Mucosa of rectum (tissue), 2 donors: Measurements from ENCODE around the gene PEAR1.
A peak's percentile ranks its signal among the peaks of the same experiment; 100 is the strongest.

Experiments
- H3K27ac ChIP-seq, 2 donors: one replicate each; pipeline ENCODE4 v1.7.0; 2013; ENCODE audit warnings: inconsistent platforms in 2 of 2, low read depth in 2 of 2, low read length in 2 of 2
- H3K27me3 ChIP-seq, 2 donors: one replicate each; pipeline ENCODE4 v1.7.0; 2013; ENCODE audit warnings: low read length in 2 of 2; ENCODE audit not compliant: control insufficient read depth in 2 of 2, insufficient read depth in 2 of 2
- H3K36me3 ChIP-seq, 2 donors: one replicate each; pipeline ENCODE4 v1.7.0; 2013; ENCODE audit warnings: low read length in 2 of 2; ENCODE audit not compliant: control insufficient read depth in 2 of 2, insufficient read depth in 2 of 2
- H3K4me1 ChIP-seq, 2 donors: one replicate each; pipeline ENCODE4 v1.7.0; 2013; ENCODE audit warnings: low read length in 2 of 2, mild to moderate bottlenecking in 1 of 2; ENCODE audit not compliant: control insufficient read depth in 2 of 2, insufficient read depth in 2 of 2
- H3K4me3 ChIP-seq, 2 donors: one replicate each; pipeline ENCODE4 v1.7.0; 2013; ENCODE audit warnings: low read length in 2 of 2
- H3K9ac ChIP-seq, 2 donors: one replicate each; pipeline ENCODE4 v1.7.0; 2013; ENCODE audit warnings: low read length in 2 of 2, low read depth in 1 of 2, mild to moderate bottlenecking in 1 of 2
- H3K9me3 ChIP-seq, 2 donors: one replicate each; pipeline ENCODE4 v1.7.0; 2013; ENCODE audit warnings: low read length in 2 of 2; ENCODE audit not compliant: control insufficient read depth in 2 of 2
- donor health status: healthy.
- donor health status: Normal muscosa, but diverticular disease.

Gene PEAR1

GRCh38 chr1:156927215-156928042, 33.9 kb downstream of the PEAR1 start:
- Histone ChIP-seq H3K27me3 (peaks cover 53 to 55% of the 10 kb centered on the region in 2 donors), H3K9ac (no peak overlapping the region), H3K9me3 (no peaks in the 10 kb centered on the region), H3K4me3 (peak overlapping the region; percentile 26 to 49), H3K36me3 (no peaks in the 10 kb centered on the region), H3K27ac (no peak overlapping the region), H3K4me1 (peaks cover 0 to 14% of the 10 kb centered on the region in 2 donors)

DNA sequence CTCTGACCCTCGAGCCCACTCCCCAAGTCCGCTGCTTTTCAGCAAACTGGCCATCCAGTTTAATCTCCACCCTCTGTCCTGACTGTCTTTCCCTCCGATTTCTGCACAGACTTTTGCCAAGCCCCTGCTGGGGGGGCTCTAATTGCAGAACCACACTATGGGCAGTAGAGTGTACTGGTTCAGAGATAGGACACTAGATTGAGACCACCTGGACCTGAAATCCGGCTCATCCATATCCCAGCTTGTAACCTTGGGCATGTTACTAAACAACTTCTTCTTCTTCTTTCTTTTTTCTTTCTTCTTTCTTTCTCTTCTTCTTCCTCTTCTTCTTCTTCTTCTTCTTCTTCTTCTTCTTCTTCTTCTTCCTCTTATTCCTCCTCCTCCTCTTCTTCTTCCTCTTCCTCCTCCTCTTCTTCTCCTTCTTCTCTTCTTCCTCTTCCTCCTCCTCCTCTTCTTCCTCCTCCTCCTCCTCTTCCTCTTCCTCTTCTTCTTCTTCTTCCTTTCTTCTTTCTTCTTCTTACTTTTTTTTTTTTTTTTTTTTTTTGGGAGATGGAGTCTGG, 34.6 kb downstream of the PEAR1 start:
- peaks cover 46 to 48% of the 10 kb centered on the region in 2 donors for H3K27me3 ChIP-seq
- no peak overlapping the region for H3K27ac ChIP-seq
- no peak overlapping the region for H3K4me3 ChIP-seq
- H3K9ac ChIP-seq, result no peak overlapping the region
- H3K36me3 ChIP-seq, result no peaks in the 10 kb centered on the region
- H3K4me1 ChIP-seq, result peaks cover 0 to 14% of the 10 kb centered on the region in 2 donors
- H3K9me3 ChIP-seq, result no peaks in the 10 kb centered on the region

DNA sequence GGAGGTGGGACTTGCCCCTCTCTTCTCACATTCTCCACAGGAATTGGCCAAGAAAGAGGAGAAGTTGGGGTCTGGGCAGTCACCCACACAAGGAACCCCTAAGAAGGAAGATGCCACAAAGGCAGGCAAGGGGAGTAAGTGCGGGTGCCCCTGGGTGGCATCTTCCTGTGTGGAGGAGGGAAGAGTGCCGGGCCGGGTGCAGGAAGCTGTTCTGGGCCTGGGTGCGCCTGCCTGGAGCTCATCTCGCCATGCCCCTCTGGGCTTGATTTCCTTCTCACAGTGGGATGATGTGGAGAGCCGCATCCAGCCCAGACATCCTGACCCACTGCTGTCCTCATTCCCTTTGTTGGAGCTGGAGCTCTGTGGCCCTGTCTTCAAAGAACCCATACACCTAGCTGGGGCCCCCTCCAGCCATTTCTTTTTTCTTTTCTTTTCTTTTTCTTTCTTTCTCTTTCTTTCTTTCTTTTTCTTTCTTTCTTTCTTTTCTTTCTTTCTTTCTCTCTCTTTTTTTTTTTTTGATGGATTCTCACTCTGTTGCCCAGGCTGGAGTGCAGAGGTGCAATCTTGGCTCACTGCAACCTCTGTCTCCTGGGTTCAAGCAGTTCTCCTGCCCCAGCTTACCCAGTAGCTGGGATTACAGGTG, 36.2 kb downstream of the PEAR1 start:
- Histone ChIP-seq H3K4me3 (no peak overlapping the region), H3K36me3 (peaks cover 0 to 6% of the 10 kb centered on the region in 2 donors), H3K9me3 (no peaks in the 10 kb centered on the region), H3K27me3 (peaks cover 36 to 37% of the 10 kb centered on the region in 2 donors), H3K9ac (no peak overlapping the region), H3K4me1 (peaks cover 0 to 14% of the 10 kb centered on the region in 2 donors), H3K27ac (no peak overlapping the region)

DNA sequence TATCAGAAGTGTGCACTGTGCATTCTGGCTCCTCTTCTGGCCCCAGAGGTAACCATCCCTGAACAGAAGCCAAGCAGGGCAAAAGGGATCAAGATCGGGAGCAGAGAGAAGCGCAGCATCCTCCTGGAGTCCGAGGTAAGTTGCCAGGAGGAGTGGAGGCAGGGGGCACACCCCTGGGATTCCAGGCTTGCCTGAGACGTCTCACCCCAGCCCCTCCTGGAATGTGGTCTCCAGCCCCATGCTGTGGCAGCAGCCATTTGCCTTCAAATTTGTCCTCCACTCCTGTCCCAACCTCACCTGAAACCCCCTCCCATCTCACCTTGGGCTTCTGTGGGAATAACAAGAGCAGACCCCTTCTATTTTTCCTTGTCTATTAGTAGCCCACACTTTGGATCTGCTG, 37.0 kb downstream of the PEAR1 start:
- no peak overlapping the region for H3K4me3 ChIP-seq
- peaks cover 0 to 12% of the 10 kb centered on the region in 2 donors for H3K36me3 ChIP-seq
- H3K27ac ChIP-seq, result no peak overlapping the region
- H3K9me3 ChIP-seq, result no peaks in the 10 kb centered on the region
- H3K4me1 ChIP-seq, result peaks cover 0 to 14% of the 10 kb centered on the region in 2 donors
- no peak overlapping the region for H3K9ac ChIP-seq
- peaks cover 29% of the 10 kb centered on the region in 2 donors for H3K27me3 ChIP-seq

DNA sequence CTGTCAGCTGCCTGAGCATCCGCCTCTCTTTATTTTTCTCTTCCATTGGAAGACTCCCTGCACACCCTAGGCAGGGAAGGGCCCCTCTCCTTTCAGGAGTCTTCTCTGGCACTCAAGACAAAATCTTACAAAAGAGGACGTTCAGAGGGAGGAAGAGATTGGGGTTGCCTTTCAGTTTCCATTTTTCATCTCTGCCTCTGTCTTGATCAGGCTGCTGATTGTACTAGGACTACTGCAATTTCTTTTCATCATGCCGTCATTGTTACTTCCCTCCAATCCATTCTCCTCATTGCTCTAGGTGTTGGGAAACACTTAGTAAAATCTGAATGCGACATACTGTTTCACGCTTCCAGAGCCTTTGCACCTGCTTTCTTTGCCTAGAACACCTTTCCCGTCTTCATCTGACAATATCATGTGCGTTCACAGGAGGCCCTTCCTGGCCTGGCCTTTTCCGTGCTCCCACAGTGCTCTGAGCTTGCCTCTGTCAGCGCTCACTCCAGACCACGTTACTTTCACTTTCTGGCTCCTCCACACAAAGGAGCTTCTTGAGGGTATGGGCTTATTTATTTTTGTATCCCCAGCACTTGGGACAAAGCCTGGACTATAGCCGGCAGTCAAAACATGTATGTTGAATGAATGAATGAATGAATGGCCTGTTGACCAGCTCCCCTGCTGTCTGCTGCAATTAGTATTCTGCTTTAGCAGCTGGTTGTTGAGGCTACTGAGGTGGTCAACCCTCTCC, 37.9 kb downstream of the PEAR1 start:
- H3K4me1 ChIP-seq, result peaks cover 0 to 14% of the 10 kb centered on the region in 2 donors
- H3K27ac ChIP-seq, result no peak overlapping the region
- H3K9ac ChIP-seq, result no peak overlapping the region
- peaks cover 3 to 17% of the 10 kb centered on the region in 2 donors for H3K36me3 ChIP-seq
- no peaks in the 10 kb centered on the region for H3K9me3 ChIP-seq
- peak overlapping the region; percentile 22 to 35 for H3K4me3 ChIP-seq
- peaks cover 21 to 24% of the 10 kb centered on the region in 2 donors for H3K27me3 ChIP-seq

- Histone ChIP-seq H3K9ac (no peak overlapping the region), H3K27me3 (peaks cover 16 to 20% of the 10 kb centered on the region in 2 donors), H3K4me3 (peak overlapping the region in 1 of 2 donors; percentile 17), H3K36me3 (peaks cover 5 to 17% of the 10 kb centered on the region in 2 donors), H3K4me1 (peaks cover 0 to 14% of the 10 kb centered on the region in 2 donors), H3K27ac (no peak overlapping the region), H3K9me3 (no peaks in the 10 kb centered on the region)
These were observed 38.6 kb downstream of the PEAR1 start for GRCh38 chr1:156931974-156932710.

DNA sequence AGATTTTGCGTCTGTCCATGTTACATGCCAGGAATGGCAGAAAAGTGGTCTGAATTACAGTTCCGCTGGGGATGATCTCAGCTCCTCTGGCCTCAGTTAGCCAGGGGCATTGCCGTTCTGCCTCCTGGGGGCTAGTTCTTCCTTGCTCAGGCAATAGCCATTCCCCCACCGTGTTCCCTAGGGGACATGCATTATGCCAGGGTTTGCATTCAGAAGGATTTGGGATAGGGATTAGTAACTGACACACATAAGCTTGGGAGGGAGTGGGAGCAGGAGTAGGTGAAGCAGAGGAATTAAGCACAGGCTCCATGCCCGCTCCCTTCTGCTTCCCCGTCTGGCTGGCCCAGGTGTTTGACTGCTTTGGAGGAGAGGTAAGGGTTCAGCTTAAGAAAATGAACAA, 39.6 kb downstream of the PEAR1 start:
- H3K9ac ChIP-seq, result no peak overlapping the region
- peaks cover 10 to 15% of the 10 kb centered on the region in 2 donors for H3K27me3 ChIP-seq
- H3K27ac ChIP-seq, result no peak overlapping the region
- no peaks in the 10 kb centered on the region for H3K9me3 ChIP-seq
- peaks cover 15 to 24% of the 10 kb centered on the region in 2 donors for H3K36me3 ChIP-seq
- no peak overlapping the region for H3K4me3 ChIP-seq
- peaks cover 0 to 6% of the 10 kb centered on the region in 2 donors for H3K4me1 ChIP-seq

DNA sequence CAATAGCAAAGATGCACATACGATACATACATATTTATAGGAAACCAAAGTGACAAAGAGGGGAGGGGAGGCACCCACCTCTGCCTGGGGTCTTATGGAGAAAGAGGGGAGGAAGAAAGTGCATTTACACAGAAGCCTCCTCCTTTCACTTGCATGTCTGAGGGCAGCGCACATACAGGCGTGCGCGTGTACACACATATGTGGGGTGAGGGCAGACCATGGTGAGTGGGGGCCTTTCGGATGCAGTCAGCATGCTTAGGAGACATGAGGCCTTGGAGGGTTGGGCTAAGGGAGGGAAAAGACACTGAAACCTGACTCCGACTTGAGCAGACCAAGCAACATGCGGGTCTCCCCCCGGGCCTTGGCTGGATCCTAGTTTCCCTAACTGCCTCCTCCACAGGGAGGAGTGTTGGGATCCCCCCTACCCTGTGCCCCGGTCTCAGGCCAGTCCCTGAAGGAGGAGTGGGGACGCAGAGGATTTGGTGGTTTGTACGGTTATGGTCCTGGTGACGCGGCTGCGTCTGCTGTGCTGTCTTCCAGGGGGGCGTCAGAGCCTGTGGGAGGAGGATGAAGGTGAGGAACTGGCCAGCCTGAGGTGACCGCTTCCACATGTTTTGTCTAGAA, 42.1 kb downstream of the PEAR1 start:
- no peak overlapping the region for H3K9ac ChIP-seq
- H3K9me3 ChIP-seq, result no peaks in the 10 kb centered on the region
- peaks cover 0 to 6% of the 10 kb centered on the region in 2 donors for H3K4me1 ChIP-seq
- no peak overlapping the region for H3K4me3 ChIP-seq
- peaks cover 37 to 47% of the 10 kb centered on the region in 2 donors for H3K36me3 ChIP-seq
- H3K27me3 ChIP-seq, result peaks cover 0 to under 1% of the 10 kb centered on the region in 2 donors
- no peak overlapping the region for H3K27ac ChIP-seq

DNA sequence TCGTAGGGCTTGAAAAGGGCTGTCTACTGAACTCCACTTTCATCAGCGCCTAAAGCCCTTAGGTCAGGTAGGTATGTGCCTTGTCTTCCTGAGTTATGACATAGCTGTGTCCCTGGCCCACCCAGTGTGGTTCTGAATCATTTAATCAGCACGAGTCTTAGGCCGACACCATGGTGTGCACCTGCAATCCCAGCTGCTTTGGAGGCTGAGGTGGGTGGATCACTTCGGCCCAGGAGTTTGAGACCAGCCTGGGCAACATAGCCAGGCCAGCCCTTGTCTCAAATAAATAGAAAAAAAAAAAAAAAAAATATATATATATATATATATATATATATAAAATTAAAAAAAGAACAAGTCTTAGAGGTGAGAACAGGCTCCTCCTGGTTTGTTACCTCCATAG, 42.7 kb downstream of the PEAR1 start:
- Histone ChIP-seq H3K9ac (no peak overlapping the region), H3K27me3 (no peaks in the 10 kb centered on the region), H3K9me3 (no peaks in the 10 kb centered on the region), H3K4me3 (no peak overlapping the region), H3K4me1 (peaks cover 0 to 6% of the 10 kb centered on the region in 2 donors), H3K36me3 (peaks cover 43 to 51% of the 10 kb centered on the region in 2 donors), H3K27ac (no peak overlapping the region)
